DND-41 (cell line): ENCODE data around the gene EHD1.

Experiments used
- ATAC-seq: fragments of 200-7000 bp; cut with Tn5 transposase; 3 replicates; pipeline ENCODE4 v1.9.1; 2021; ENCODE audit warnings: low read depth; ENCODE audit not compliant: insufficient read depth
- DNase-seq: peaks from one replicate; pipeline ENCODE4 v3.0.0-alpha.2; 2020
- H2AFZ ChIP-seq: 2 replicates; pipeline ENCODE4 v1.6.0; 2012; ENCODE audit warnings: low read depth, low read length
- H3K27ac ChIP-seq: 2 replicates; pipeline ENCODE4 v1.5.1; 2012; ENCODE audit warnings: low read length, inconsistent platforms
- H3K27me3 ChIP-seq: fragments of 200-600 bp; sonication (generic); 2 replicates; pipeline ENCODE4 v1.6.0; 2012; ENCODE audit warnings: low read length, mild to moderate bottlenecking, inconsistent platforms; ENCODE audit not compliant: insufficient read depth, poor library complexity
- H3K36me3 ChIP-seq: 2 replicates; pipeline ENCODE4 v1.5.1; 2012; ENCODE audit warnings: low read length, inconsistent platforms; ENCODE audit not compliant: insufficient read depth
- H3K4me1 ChIP-seq: 2 replicates; pipeline ENCODE4 v1.5.1; 2012; ENCODE audit warnings: mild to moderate bottlenecking, low read length; ENCODE audit not compliant: insufficient read depth
- H3K4me2 ChIP-seq: 2 replicates; pipeline ENCODE4 v1.6.0; 2012; ENCODE audit warnings: mild to moderate bottlenecking, moderate library complexity, low read length, inconsistent platforms; ENCODE audit not compliant: insufficient read depth
- H3K4me3 ChIP-seq, 2 experiments: fragments of 200-600 bp in 1 of 2; shearing (Covaris generic) in 1 of 2; 2 replicates each; pipeline ENCODE4 v1.5.1; 2012 to 2016; ENCODE audit warnings: inconsistent platforms in 2 of 2, low read length in 2 of 2, mild to moderate bottlenecking in 2 of 2, low read depth in 1 of 2, moderate library complexity in 1 of 2
- H3K79me2 ChIP-seq: 2 replicates; pipeline ENCODE4 v1.6.0; 2012; ENCODE audit warnings: low read length, inconsistent platforms; ENCODE audit not compliant: insufficient read depth
- H3K9ac ChIP-seq: 2 replicates; pipeline ENCODE4 v1.6.0; 2012; ENCODE audit warnings: low read depth, mild to moderate bottlenecking, inconsistent platforms, low read length, moderate library complexity
- H3K9me3 ChIP-seq: 2 replicates; pipeline ENCODE4 v1.5.1; 2012; ENCODE audit warnings: low read length, moderate library complexity, mild to moderate bottlenecking, inconsistent platforms; ENCODE audit not compliant: insufficient read depth, severe bottlenecking
- H4K20me1 ChIP-seq: 2 replicates; pipeline ENCODE4 v1.6.0; 2012; ENCODE audit warnings: low read length; ENCODE audit not compliant: insufficient read depth
- CTCF ChIP-seq: IDR thresholded peaks from 2 replicates; pipeline ENCODE4 v1.5.1; 2012; ENCODE audit warnings: borderline replicate concordance, low read length, moderate library complexity, mild to moderate bottlenecking; ENCODE audit not compliant: poor library complexity, severe bottlenecking; ENCODE audit errors: extremely low read depth
- EZH2 ChIP-seq: IDR thresholded peaks from 3 replicates; pipeline ENCODE4 v1.6.1; 2012; ENCODE audit warnings: borderline replicate concordance, low read depth, mild to moderate bottlenecking, moderate library complexity, low read length, inconsistent platforms; ENCODE audit not compliant: severe bottlenecking

Gene EHD1

GRCh38 chr11:64887757-64888405 lies 9.5 kb upstream of the EHD1 start:
- Histone ChIP-seq H3K4me2 (peak overlapping the region; percentile 81), H4K20me1 (no peaks in the 10 kb centered on the region), H3K36me3 (no peaks in the 10 kb centered on the region), H2AFZ (peak overlapping the region; percentile 100), H3K9me3 (no peaks in the 10 kb centered on the region), H3K9ac (peak overlapping the region; percentile 52), H3K79me2 (no peaks in the 10 kb centered on the region), H3K4me3 (peak overlapping the region in 1 of 2 experiments; percentile 52; a peak in 2 of 4 replicates), H3K27ac (peak overlapping the region; percentile 79), H3K27me3 (no peaks in the 10 kb centered on the region), H3K4me1 (peaks cover 27% of the 10 kb centered on the region)
- DNase-seq: peak; percentile 86
- TF ChIP-seq CTCF: peak; percentile 95
- TF ChIP-seq EZH2: no peak
- ATAC-seq: peak; percentile 92

- Histone ChIP-seq H3K9ac (peak overlapping the region; percentile 52), H3K27ac (peak overlapping the region; percentile 47)
Observed at GRCh38 chr11:64887234-64887756, 8.9 kb upstream of the EHD1 start.

GRCh38 chr11:64885367-64886286 lies 7.2 kb upstream of the EHD1 start:
- Histone ChIP-seq H3K9me3 (no peaks in the 10 kb centered on the region), H2AFZ (no peak overlapping the region), H3K4me2 (no peak overlapping the region), H3K27me3 (no peaks in the 10 kb centered on the region), H3K27ac (no peak overlapping the region), H4K20me1 (no peaks in the 10 kb centered on the region), H3K9ac (no peak overlapping the region), H3K4me1 (peaks cover 35% of the 10 kb centered on the region), H3K4me3 (no peak overlapping the region), H3K79me2 (no peaks in the 10 kb centered on the region), H3K36me3 (no peaks in the 10 kb centered on the region)
- TF ChIP-seq CTCF (no peak), EZH2 (no peak)
- ATAC-seq: no peak
- no peak for DNase-seq

More at GRCh38 chr11:64887234-64887756, 8.9 kb upstream of the EHD1 start:
- no peaks in the 10 kb centered on the region for H3K27me3 ChIP-seq
- H3K79me2 ChIP-seq: no peaks in the 10 kb centered on the region
- no peak for DNase-seq
- no peak for TF ChIP-seq EZH2
- no peaks in the 10 kb centered on the region for H4K20me1 ChIP-seq
- no peaks in the 10 kb centered on the region for H3K36me3 ChIP-seq
- ATAC-seq: no peak
- no peak overlapping the region for H3K4me3 ChIP-seq
- H2AFZ ChIP-seq: peak overlapping the region; percentile 100
- peaks cover 27% of the 10 kb centered on the region for H3K4me1 ChIP-seq
- no peaks in the 10 kb centered on the region for H3K9me3 ChIP-seq
- H3K4me2 ChIP-seq: peak overlapping the region; percentile 81

GRCh38 chr11:64884019-64884418 lies 5.6 kb upstream of the EHD1 start:
- DNase-seq (no peak), ATAC-seq (no peak)
- Histone ChIP-seq H3K27me3 (no peaks in the 10 kb centered on the region), H3K9me3 (no peaks in the 10 kb centered on the region), H2AFZ (no peak overlapping the region), H3K4me2 (no peak overlapping the region), H4K20me1 (no peaks in the 10 kb centered on the region), H3K4me1 (peaks cover 51% of the 10 kb centered on the region), H3K79me2 (peaks cover 2% of the 10 kb centered on the region), H3K27ac (peak overlapping the region; percentile 18; the same call in 1 of the 2 replicates), H3K36me3 (no peaks in the 10 kb centered on the region), H3K4me3 (no peak overlapping the region), H3K9ac (no peak overlapping the region; the same call in 1 of the 2 replicates)
- no peak for TF ChIP-seq EZH2
- no peak for TF ChIP-seq CTCF
